Hepatocyte (in vitro differentiated cells): Measurements from ENCODE around the gene SEMA5A.

Experiments used
- CTCF ChIP-seq: fragments of 200-600 bp; sonication (generic); IDR thresholded peaks from 2 replicates; pipeline ENCODE4 v1.5.1; 2016; ENCODE audit warnings: antibody characterized with exemption, mild to moderate bottlenecking; ENCODE audit not compliant: poor library complexity
- EZH2 ChIP-seq: fragments of 200-600 bp; sonication (generic); IDR thresholded peaks from 2 replicates; pipeline ENCODE4 v1.6.1; 2016; ENCODE audit warnings: antibody characterized with exemption, mild to moderate bottlenecking, borderline replicate concordance
- EZH2phosphoT487 ChIP-seq: fragments of 200-600 bp; sonication (generic); IDR thresholded peaks from one replicate; pipeline ENCODE4 v1.6.1; 2018; ENCODE audit warnings: antibody characterized with exemption, mild to moderate bottlenecking, low read depth, moderate library complexity; ENCODE audit not compliant: unreplicated experiment, severe bottlenecking

- TF ChIP-seq CTCF, result no peak
- TF ChIP-seq EZH2phosphoT487, result no peak
- no peak for TF ChIP-seq EZH2
Measured at GRCh38 chr5:9094582-9094981, 451.3 kb downstream of the SEMA5A start.
